ENCODE measurements around the gene CSF1.
A peak's percentile ranks its signal among the peaks of the same experiment; 100 is the strongest.

The CSF1 gene

GRCh38 chr1:109902204-109902985, 8.3 kb upstream of the CSF1 start:
- H3K4me3 ChIP-seq (ENCODE audit: low read depth, low read length) = no peak overlapping the region
- TF ChIP-seq CTCF (IDR thresholded peaks at IDR 0.05; ENCODE audit: low read depth, low read length, missing control alignments) = no peak
- no peak for DNase-seq (ENCODE audit: low read depth)

GRCh38 chr1:109903376-109903930, 7.2 kb upstream of the CSF1 start:
- no peak overlapping the region for H3K4me3 ChIP-seq (ENCODE audit: low read depth, low read length)
- no peak for DNase-seq (ENCODE audit: low read depth)
- no peak for TF ChIP-seq CTCF (IDR thresholded peaks at IDR 0.05; ENCODE audit: low read depth, low read length, missing control alignments)

GRCh38 chr1:109904105-109904817, 6.4 kb upstream of the CSF1 start:
- no peak for DNase-seq (ENCODE audit: low read depth)
- no peak for TF ChIP-seq CTCF (IDR thresholded peaks at IDR 0.05; ENCODE audit: low read depth, low read length, missing control alignments)
- no peak overlapping the region for H3K4me3 ChIP-seq (ENCODE audit: low read depth, low read length)

- no peak for TF ChIP-seq CTCF (IDR thresholded peaks at IDR 0.05; ENCODE audit: low read depth, low read length, missing control alignments)
- no peak overlapping the region for H3K4me3 ChIP-seq (ENCODE audit: low read depth, low read length)
- DNase-seq (ENCODE audit: low read depth) = no peak
Observed at GRCh38 chr1:109905491-109905890, 5.2 kb upstream of the CSF1 start.

- no peak for TF ChIP-seq CTCF (IDR thresholded peaks at IDR 0.05; ENCODE audit: low read depth, low read length, missing control alignments)
- peak; percentile 78 for DNase-seq (ENCODE audit: low read depth)
- no peak overlapping the region for H3K4me3 ChIP-seq (ENCODE audit: low read depth, low read length)
Observed at GRCh38 chr1:109906160-109906838, 4.3 kb upstream of the CSF1 start.

GRCh38 chr1:109906839-109907180, 3.8 kb upstream of the CSF1 start:
- no peak overlapping the region for H3K4me3 ChIP-seq (ENCODE audit: low read depth, low read length)
- no peak for DNase-seq (ENCODE audit: low read depth)
- TF ChIP-seq CTCF (IDR thresholded peaks at IDR 0.05; ENCODE audit: low read depth, low read length, missing control alignments) = no peak

Measured in GM12864 (cell line).